Measurements from ENCODE around the gene TOPAZ1. TPM values are rescaled to one million over a fixed set of nuclear protein-coding genes. Genes with fewer than 3 reads are reported as not detected.
A peak's percentile ranks its signal among the peaks of the same experiment; 100 is the strongest.

Gene TOPAZ1
- not detected for total RNA-seq

DNA sequence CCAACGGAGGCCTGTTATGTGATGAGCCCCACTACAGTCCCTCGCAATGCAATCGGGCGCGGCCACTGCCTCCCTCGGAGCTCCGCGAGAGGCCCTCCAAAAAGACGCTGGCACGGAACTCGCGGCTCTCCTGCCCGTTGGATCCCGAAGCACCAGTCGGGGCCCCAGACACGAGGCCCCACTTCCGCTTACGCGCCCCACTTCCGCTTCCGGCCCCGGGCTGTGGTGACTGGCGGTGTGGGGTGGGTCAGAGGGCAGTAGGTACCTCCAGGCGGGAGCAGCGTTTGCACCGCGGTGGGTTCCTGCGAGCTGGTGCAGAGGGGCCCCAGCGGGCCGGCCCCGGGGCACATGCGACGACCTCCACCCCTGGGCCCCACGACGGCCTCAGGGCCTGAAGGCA is at the start of gene TOPAZ1:
TOPAZ1 (plus strand) TSS at position 181 of the 400 bp plus-strand sequence; CDS start at position 349, 168 bp downstream.
- Mint-ChIP-seq H3K27me3 (peaks cover 8% of the 10 kb centered on the region), H3K9me3 (no peaks in the 10 kb centered on the region), H3K4me3 (no peak within 1 kb of the TSS), H3K36me3 (ENCODE audit: low read depth) (no peaks in the 10 kb centered on the region), H3K4me1 (ENCODE audit: low read depth) (no peaks in the 10 kb centered on the region), H3K27ac (no peak within 1 kb of the TSS)
- intact Hi-C loops (cut with micrococcal nuclease): no loop called here
- ChIA-PET POLR2A (no interaction called here), CTCF (no interaction called here)
- ATAC-seq (no peak), DNase-seq (no peak)
- TF ChIP-seq, protein P1, sequence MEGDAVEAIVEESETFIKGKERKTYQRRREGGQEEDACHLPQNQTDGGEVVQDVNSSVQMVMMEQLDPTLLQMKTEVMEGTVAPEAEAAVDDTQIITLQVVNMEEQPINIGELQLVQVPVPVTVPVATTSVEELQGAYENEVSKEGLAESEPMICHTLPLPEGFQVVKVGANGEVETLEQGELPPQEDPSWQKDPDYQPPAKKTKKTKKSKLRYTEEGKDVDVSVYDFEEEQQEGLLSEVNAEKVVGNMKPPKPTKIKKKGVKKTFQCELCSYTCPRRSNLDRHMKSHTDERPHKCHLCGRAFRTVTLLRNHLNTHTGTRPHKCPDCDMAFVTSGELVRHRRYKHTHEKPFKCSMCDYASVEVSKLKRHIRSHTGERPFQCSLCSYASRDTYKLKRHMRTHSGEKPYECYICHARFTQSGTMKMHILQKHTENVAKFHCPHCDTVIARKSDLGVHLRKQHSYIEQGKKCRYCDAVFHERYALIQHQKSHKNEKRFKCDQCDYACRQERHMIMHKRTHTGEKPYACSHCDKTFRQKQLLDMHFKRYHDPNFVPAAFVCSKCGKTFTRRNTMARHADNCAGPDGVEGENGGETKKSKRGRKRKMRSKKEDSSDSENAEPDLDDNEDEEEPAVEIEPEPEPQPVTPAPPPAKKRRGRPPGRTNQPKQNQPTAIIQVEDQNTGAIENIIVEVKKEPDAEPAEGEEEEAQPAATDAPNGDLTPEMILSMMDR (IDR thresholded peaks at IDR 0.05): no peak

DNA sequence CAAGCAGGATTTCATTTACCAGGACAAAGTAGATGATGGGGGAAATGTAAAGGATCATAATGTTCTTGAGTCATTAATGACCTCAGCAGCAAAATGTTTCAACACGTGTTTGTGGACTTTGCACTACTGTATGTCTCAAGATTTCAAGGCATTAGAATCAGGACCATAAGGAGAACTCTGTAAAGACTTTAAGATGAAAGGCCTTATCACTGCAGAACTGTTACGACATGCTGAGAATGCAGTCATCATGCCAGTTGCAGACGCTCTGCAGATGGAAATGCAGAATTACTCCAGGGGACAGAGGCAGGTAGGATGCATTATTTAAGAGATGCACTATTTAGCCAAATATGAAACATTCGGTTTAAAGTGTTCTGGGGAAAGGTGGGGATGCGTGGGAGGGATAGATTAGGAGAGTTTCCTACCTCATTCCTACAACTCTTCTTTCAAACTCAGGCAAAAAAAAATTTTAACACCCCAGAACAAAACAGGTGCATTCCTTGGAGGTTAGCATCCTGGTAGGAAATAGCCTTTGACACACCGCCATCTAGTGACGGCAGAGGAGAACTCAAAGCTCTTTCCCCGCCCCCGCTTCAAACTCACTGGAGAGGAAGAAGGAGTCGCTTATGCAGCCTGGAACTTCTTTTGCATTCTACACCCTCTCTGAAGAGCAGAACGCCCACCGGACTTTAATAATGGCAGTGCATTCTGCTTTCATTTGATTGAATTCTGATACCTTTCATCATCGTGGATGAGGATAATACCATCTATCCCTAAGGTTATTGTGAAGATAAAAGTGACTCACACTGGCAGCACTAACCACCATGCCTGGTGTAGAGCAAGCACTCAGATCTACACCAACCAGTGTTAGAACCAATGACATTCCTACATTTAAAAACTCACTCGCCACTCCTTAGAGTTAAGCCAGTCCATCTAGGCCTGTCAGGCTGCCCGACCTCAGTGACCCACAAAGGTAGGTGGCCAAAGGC is 43.1 kb upstream of the TOPAZ1 start:
- peak; percentile 83 for DNase-seq
- ATAC-seq: peak; percentile 77
- Mint-ChIP-seq H3K27me3 (peaks cover 15% of the 10 kb centered on the region), H3K9me3 (no peaks in the 10 kb centered on the region), H3K36me3 (ENCODE audit: low read depth) (no peaks in the 10 kb centered on the region), H3K27ac (no peak overlapping the region), H3K4me3 (no peak overlapping the region), H3K4me1 (ENCODE audit: low read depth) (no peaks in the 10 kb centered on the region)
- POLR2A ChIA-PET: no interaction called here
- TF ChIP-seq, protein P1 (IDR thresholded peaks at IDR 0.05): peak; percentile 81
- CTCF ChIA-PET: interaction anchor here (0.6 to 3.5 kb wide), 20 partner anchors 9 to 616 kb away, joined by 3 to 19 read pairs (median 4); no protein-coding TSS in a partner anchor
- intact Hi-C loops (cut with micrococcal nuclease): loop anchor here (5.0 to 10.0 kb wide), 2 partner anchors 194 to 431 kb away; no protein-coding TSS in a partner anchor

DNA sequence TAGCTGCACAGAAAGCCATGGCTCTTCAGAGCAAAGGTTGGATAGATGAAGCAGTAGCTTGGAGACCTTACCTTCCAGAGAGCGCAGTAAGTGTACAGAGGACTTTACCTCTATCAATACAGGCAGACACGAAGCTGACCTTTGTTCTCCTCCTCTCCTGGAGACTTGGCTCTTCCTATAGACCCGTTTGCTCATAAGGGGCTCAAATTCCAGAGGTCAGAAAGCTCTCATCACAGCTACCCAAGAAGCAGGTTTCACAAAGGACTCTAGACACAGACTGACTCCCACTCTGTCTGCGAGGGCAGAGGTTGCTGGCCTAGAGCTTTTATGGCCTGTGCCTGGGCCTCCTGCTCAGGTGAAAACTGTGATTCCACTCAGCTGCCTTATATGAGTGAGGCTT is 35.4 kb upstream of the TOPAZ1 start:
- H3K27ac Mint-ChIP-seq: no peak overlapping the region
- peaks cover 22% of the 10 kb centered on the region for H3K4me1 Mint-ChIP-seq (ENCODE audit: low read depth)
- ChIA-PET CTCF (interaction anchor here (1.1 to 4.1 kb wide), 3 partner anchors 8 to 351 kb away, joined by 3 to 15 read pairs (median 3); no protein-coding TSS in a partner anchor), POLR2A (no interaction called here)
- DNase-seq: no peak
- H3K4me3 Mint-ChIP-seq: no peak overlapping the region
- intact Hi-C loops (cut with micrococcal nuclease): loop anchor here (10.0 kb wide), 1 partner anchor 661 kb away; no protein-coding TSS in a partner anchor
- ATAC-seq: no peak
- peaks cover 35% of the 10 kb centered on the region for H3K27me3 Mint-ChIP-seq
- TF ChIP-seq, protein P1 (IDR thresholded peaks at IDR 0.05): no peak
- no peaks in the 10 kb centered on the region for H3K9me3 Mint-ChIP-seq
- no peaks in the 10 kb centered on the region for H3K36me3 Mint-ChIP-seq (ENCODE audit: low read depth)

DNA sequence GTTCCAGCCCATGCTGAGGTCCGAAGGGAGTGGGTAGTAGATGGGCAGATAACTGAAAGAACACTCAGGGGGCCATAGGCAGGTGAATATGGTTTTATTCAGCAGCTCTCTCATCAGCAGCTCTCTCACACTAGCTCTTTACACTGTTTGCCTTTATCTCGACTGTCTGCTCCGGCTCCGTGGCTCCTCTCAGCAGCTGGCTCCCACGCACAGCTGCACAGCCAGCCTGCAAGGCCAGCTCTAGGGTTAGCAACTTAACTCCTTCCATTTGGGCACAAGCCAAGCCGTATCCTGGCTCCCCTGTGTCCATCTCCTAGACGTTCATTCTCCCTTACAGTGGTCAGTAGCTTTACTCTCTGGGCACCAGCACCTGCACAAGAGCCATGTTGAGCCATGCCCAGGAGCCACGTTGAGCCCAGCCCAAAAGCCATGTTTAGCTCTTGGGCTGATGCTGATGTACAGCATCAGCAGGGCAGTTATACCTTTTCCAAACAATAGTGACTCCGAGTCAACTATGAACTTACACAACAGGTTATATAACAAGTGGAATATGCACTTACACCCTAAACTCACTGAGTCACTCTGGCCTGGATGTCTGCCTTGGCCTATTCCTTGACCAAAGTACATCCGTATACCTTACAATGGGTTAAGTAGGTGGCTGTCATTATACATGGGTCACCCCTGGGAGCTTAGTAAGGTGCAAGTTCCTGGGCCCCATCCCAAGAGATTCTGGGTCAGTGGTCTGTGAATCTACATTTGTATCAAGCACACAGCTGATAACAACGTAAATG is 34.6 kb upstream of the TOPAZ1 start:
- ATAC-seq (no peak), DNase-seq (no peak)
- H3K4me1 Mint-ChIP-seq (ENCODE audit: low read depth): peaks cover 22% of the 10 kb centered on the region
- H3K9me3 Mint-ChIP-seq: no peaks in the 10 kb centered on the region
- TF ChIP-seq, protein P1 (IDR thresholded peaks at IDR 0.05): no peak
- intact Hi-C loops (cut with micrococcal nuclease): loop anchor here (10.0 kb wide), 1 partner anchor 662 kb away; no protein-coding TSS in a partner anchor
- H3K27me3 Mint-ChIP-seq: peaks cover 36% of the 10 kb centered on the region
- no peak overlapping the region for H3K27ac Mint-ChIP-seq
- ChIA-PET CTCF (interaction anchor here (1.1 to 4.1 kb wide), 3 partner anchors 9 to 352 kb away, joined by 3 to 15 read pairs (median 3); no protein-coding TSS in a partner anchor), POLR2A (interaction anchor here (0.6 kb wide), 1 partner anchor 46 kb away, joined by 3 read pairs; no protein-coding TSS in a partner anchor)
- H3K36me3 Mint-ChIP-seq (ENCODE audit: low read depth): no peaks in the 10 kb centered on the region
- H3K4me3 Mint-ChIP-seq: no peak overlapping the region

Data from activated CD8-positive, alpha-beta T cell treated with anti-CD3 and anti-CD28 coated beads for 36 hours (primary cell).